Effector memory CD8-positive, alpha-beta T cell (primary cell): Measurements from ENCODE around the gene BBS9.
"Not testable (repeated sequence)": the region's sequence is repeated elsewhere in the genome, so short reads cannot be mapped to it uniquely, and the experiment has no call there.

ENCODE experiments used
- ATAC-seq: fragments of 150-1000 bp; cut with Tn5 transposase; replicated peaks from 2 replicates; pipeline ENCODE4 v1.10.0; 2021; ENCODE audit warnings: mild to moderate bottlenecking, moderate library complexity
- DNase-seq, 3 experiments: peaks; one replicate each; pipeline ENCODE4 v3.0.0; 2021
- H3K27ac Mint-ChIP-seq, 2 donors: one replicate each; pipeline ENCODE4 v1.8.0; 2022; ENCODE audit warnings: mild to moderate bottlenecking in 2 of 2, mixed read lengths in 2 of 2, moderate library complexity in 2 of 2
- H3K27me3 Mint-ChIP-seq, 2 donors: one replicate each; pipeline ENCODE4 v1.8.0; 2022; ENCODE audit warnings: mixed read lengths in 2 of 2
- H3K36me3 Mint-ChIP-seq: one replicate; pipeline ENCODE4 v1.8.0; 2022; ENCODE audit warnings: mild to moderate bottlenecking, moderate library complexity, mixed read lengths; ENCODE audit not compliant: insufficient read depth
- H3K4me1 Mint-ChIP-seq, 2 donors: one replicate each; pipeline ENCODE4 v1.8.0; 2022; ENCODE audit warnings: low read depth in 2 of 2, mixed read lengths in 2 of 2
- H3K4me3 Mint-ChIP-seq, 2 donors: one replicate each; pipeline ENCODE4 v1.8.0; 2022; ENCODE audit warnings: mild to moderate bottlenecking in 2 of 2, mixed read lengths in 2 of 2, moderate library complexity in 2 of 2
- H3K9me3 Mint-ChIP-seq, 2 donors: one replicate each; pipeline ENCODE4 v1.8.0; 2022; ENCODE audit warnings: mixed read lengths in 2 of 2

The BBS9 gene

GRCh38 chr7:33191340-33191739 lies 62.0 kb downstream of the BBS9 start:
- peak in 2 of 3 experiments; percentile 2 to 4 for DNase-seq
- H3K27ac Mint-ChIP-seq = peak overlapping the region; percentile 86 to 93
- H3K4me1 Mint-ChIP-seq = peaks cover 15 to 16% of the 10 kb centered on the region in 2 donors
- ATAC-seq = peak; percentile 79
- no peaks in the 10 kb centered on the region for H3K27me3 Mint-ChIP-seq
- H3K36me3 Mint-ChIP-seq = peaks cover 2% of the 10 kb centered on the region
- H3K4me3 Mint-ChIP-seq = peak overlapping the region; percentile 63 to 70
- no peaks in the 10 kb centered on the region for H3K9me3 Mint-ChIP-seq

DNA sequence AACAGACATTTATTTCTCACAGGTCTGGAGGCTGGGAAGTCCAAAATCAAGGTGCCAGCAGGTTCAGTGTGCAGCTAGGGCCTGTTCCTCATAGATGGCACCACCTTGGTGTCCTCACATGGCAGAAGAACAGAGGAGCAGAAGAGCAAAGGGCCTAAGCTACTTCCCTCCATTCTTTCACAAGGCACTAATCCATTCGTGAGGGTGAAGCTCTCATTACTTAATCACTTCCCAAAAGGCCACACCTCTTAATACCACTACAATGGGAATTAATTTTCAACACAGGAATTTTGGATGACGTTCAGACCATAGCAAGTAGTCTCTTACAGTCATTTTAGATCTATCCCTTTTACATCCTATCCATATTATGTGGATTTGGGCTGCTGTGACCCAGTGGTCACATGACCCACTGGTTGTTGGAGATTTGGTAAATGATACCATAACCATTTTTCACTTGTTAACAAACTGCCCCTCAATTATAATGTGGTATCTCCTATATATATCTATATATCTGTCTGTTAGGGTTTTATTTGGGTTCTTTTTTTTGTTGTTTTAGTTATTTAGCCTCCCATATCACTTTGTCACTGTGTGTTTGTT lies 63.4 kb downstream of the BBS9 start:
- H3K27ac Mint-ChIP-seq = peak overlapping the region in 1 of 2 donors; percentile 36

GRCh38 chr7:33193308-33193864 lies 64.0 kb downstream of the BBS9 start:
- Mint-ChIP-seq H3K27ac (no peak overlapping the region), H3K27me3 (no peaks in the 10 kb centered on the region), H3K4me3 (no peak overlapping the region), H3K4me1 (peaks cover 15 to 20% of the 10 kb centered on the region in 2 donors), H3K36me3 (peaks cover 2% of the 10 kb centered on the region), H3K9me3 (no peaks in the 10 kb centered on the region)
- DNase-seq (no peak), ATAC-seq (no peak)

More for the DNA sequence above, 63.4 kb downstream of the BBS9 start:
- H3K4me3 Mint-ChIP-seq = no peak overlapping the region
- DNase-seq (no peak), ATAC-seq (no peak)
- peaks cover 2% of the 10 kb centered on the region for H3K36me3 Mint-ChIP-seq
- no peaks in the 10 kb centered on the region for H3K9me3 Mint-ChIP-seq
- no peaks in the 10 kb centered on the region for H3K27me3 Mint-ChIP-seq
- H3K4me1 Mint-ChIP-seq = peaks cover 15 to 20% of the 10 kb centered on the region in 2 donors

GRCh38 chr7:33195264-33195663 lies 65.9 kb downstream of the BBS9 start:
- Mint-ChIP-seq H3K36me3 (peaks cover 2% of the 10 kb centered on the region), H3K27ac (no peak overlapping the region), H3K4me3 (no peak overlapping the region), H3K4me1 (peaks cover 15 to 23% of the 10 kb centered on the region in 2 donors), H3K9me3 (no peaks in the 10 kb centered on the region), H3K27me3 (no peaks in the 10 kb centered on the region)
- ATAC-seq (no peak), DNase-seq (no peak)

- no peak overlapping the region for H3K27ac Mint-ChIP-seq
These were observed 66.9 kb downstream of the BBS9 start for GRCh38 chr7:33196221-33196620.

DNA sequence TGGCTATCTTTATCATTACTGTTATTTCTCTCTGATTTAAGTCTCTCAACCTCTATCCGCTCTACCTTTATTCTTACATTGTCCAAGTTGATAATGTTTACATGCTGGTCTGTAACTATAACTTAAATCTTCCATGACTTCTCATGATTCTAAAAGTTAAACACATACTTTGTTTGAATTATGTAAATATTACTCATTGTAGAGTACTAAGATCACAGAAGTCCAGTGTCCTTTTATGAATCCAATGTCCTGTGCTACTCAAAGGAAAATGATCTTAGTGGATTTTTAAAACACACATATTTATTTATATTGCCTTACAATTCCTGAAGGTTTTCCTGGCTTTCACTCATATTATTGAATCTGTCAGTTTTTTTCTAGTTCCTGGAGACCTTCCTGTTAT lies 70.9 kb downstream of the BBS9 start:
- ATAC-seq (no peak), DNase-seq (no peak)
- Mint-ChIP-seq H3K9me3 (no peaks in the 10 kb centered on the region), H3K36me3 (no peaks in the 10 kb centered on the region), H3K27me3 (no peaks in the 10 kb centered on the region), H3K4me3 (no peak overlapping the region), H3K27ac (no peak overlapping the region), H3K4me1 (peaks cover 2 to 11% of the 10 kb centered on the region in 2 donors)

More at GRCh38 chr7:33196221-33196620, 66.9 kb downstream of the BBS9 start:
- Mint-ChIP-seq H3K4me1 (peaks cover 6 to 15% of the 10 kb centered on the region in 2 donors), H3K9me3 (no peaks in the 10 kb centered on the region), H3K4me3 (no peak overlapping the region), H3K27me3 (no peaks in the 10 kb centered on the region), H3K36me3 (peaks cover 2% of the 10 kb centered on the region)
- ATAC-seq (no peak), DNase-seq (no peak)

GRCh38 chr7:33201821-33202220 lies 72.5 kb downstream of the BBS9 start:
- ATAC-seq (no peak), DNase-seq (no peak)
- Mint-ChIP-seq H3K27me3 (no peaks in the 10 kb centered on the region), H3K4me1 (peaks cover 2 to 7% of the 10 kb centered on the region in 2 donors), H3K4me3 (no peak overlapping the region), H3K36me3 (no peaks in the 10 kb centered on the region), H3K9me3 (no peaks in the 10 kb centered on the region), H3K27ac (no peak overlapping the region)

DNA sequence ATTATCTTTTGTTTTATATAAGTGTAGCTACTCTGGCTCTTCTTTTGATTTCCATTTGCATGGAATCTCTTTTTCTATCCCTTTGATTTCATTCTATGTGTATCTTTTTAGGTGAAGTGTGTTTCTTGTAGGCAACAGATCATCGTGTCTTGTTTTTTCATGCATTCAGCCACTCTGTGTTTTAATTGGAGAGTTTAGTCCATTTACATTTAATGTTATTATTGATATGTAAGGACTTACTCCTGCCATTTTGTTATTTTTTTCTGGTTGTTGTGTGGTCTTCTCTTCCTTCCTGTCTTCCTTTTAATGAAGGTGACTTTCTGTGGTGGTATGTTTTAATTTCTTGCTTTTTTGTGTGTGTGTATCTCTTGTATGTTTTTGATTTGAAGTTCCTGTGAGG lies 81.6 kb downstream of the BBS9 start:
- DNase-seq = no peak
- Mint-ChIP-seq H3K36me3 (no peaks in the 10 kb centered on the region), H3K4me3 (no peak overlapping the region), H3K27me3 (no peaks in the 10 kb centered on the region), H3K4me1 (peaks cover 0 to 6% of the 10 kb centered on the region in 2 donors), H3K27ac (no peak overlapping the region), H3K9me3 (peaks cover 11 to 33% of the 10 kb centered on the region in 2 donors)
- no peak for ATAC-seq

DNA sequence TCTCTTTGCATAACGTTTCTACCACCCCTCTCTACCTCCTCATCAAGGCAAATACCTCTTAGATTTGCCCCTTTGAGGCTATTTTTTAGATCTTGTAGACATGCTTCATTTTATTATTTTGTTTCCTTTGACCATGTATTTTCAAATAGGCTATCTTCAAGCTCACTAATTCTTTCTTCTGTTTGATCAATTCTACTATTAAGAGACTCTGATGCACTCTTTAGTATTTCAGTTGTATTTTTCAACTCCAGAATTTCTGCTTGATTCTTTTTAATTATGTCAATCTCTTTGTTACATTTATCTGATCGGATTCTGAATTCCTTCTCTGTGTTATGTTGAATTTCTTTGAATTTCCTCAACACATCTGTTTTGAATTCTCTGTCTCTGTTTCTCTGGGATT lies 82.8 kb downstream of the BBS9 start:
- no peak for ATAC-seq
- H3K27ac Mint-ChIP-seq = no peak overlapping the region
- no peak for DNase-seq
- peaks cover 0 to 6% of the 10 kb centered on the region in 2 donors for H3K4me1 Mint-ChIP-seq
- no peaks in the 10 kb centered on the region for H3K36me3 Mint-ChIP-seq
- H3K9me3 Mint-ChIP-seq = peaks cover 11 to 33% of the 10 kb centered on the region in 2 donors
- H3K4me3 Mint-ChIP-seq = no peak overlapping the region
- no peaks in the 10 kb centered on the region for H3K27me3 Mint-ChIP-seq

DNA sequence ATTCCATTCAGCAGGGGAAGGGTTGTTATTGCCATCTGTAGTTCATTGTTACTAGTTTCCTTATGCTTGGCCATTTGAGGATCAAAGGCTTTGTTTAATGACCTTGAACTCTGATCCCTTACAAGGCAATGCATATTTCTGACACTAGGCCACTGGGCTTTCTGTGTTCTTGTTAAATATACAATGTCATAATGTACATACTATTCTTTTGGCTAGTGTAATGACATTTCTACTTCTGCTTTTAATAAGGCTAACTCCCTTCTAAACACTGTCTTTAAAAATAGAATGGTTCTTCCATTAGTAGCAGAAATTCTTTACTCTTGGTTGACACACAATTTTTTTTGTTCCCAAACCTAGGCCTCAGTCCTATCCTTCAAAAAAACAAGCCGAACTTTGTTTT lies 86.6 kb downstream of the BBS9 start:
- Mint-ChIP-seq H3K27me3 (no peaks in the 10 kb centered on the region), H3K4me1 (peaks cover 0 to 3% of the 10 kb centered on the region in 2 donors), H3K36me3 (no peaks in the 10 kb centered on the region), H3K9me3 (peaks cover 7 to 21% of the 10 kb centered on the region in 2 donors), H3K4me3 (no peak overlapping the region), H3K27ac (no peak overlapping the region)
- no peak for DNase-seq
- ATAC-seq = no peak

- Mint-ChIP-seq H3K4me3 (no peak overlapping the region), H3K36me3 (no peaks in the 10 kb centered on the region), H3K27me3 (no peaks in the 10 kb centered on the region), H3K27ac (no peak overlapping the region), H3K4me1 (no peaks in the 10 kb centered on the region), H3K9me3 (peaks cover 0 to 5% of the 10 kb centered on the region in 2 donors)
- ATAC-seq (no peak), DNase-seq (no peak)
These were observed 88.2 kb downstream of the BBS9 start for GRCh38 chr7:33217595-33217994.

- H3K4me1 Mint-ChIP-seq, DNase-seq, H3K27me3 Mint-ChIP-seq, H3K36me3 Mint-ChIP-seq, H3K9me3 Mint-ChIP-seq, H3K27ac Mint-ChIP-seq, ATAC-seq, H3K4me3 Mint-ChIP-seq: not testable (repeated sequence)
These were observed 89.6 kb downstream of the BBS9 start for GRCh38 chr7:33218841-33219535.

- no peaks in the 10 kb centered on the region for H3K36me3 Mint-ChIP-seq
- ATAC-seq (no peak), DNase-seq (no peak)
- peaks cover 0 to 5% of the 10 kb centered on the region in 2 donors for H3K4me1 Mint-ChIP-seq
- H3K27me3 Mint-ChIP-seq = no peaks in the 10 kb centered on the region
- no peaks in the 10 kb centered on the region for H3K9me3 Mint-ChIP-seq
- no peak overlapping the region for H3K27ac Mint-ChIP-seq
- H3K4me3 Mint-ChIP-seq = no peak overlapping the region
These were observed 90.9 kb downstream of the BBS9 start for GRCh38 chr7:33220231-33220630.

DNA sequence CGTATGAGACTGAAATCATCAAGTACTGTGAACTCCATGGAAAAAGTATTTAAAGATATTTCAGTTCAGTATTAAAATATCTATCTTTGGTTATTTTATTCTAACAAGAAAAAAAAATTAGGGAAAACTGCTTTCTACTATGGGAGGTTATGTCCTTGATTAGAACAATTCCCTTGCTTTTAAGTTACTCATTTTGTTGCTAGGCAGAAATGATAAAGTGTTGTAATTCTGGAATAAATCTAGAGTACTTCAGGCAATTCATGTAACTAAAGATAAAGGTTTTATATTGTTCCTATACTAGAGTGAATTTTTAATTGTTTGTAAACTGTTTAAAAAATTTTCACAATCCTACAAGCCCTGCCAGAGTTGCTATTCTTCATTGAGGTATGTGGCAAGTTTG lies 92.0 kb downstream of the BBS9 start:
- peaks cover 0 to 5% of the 10 kb centered on the region in 2 donors for H3K4me1 Mint-ChIP-seq
- ATAC-seq (no peak), DNase-seq (no peak)
- no peak overlapping the region for H3K4me3 Mint-ChIP-seq
- H3K27ac Mint-ChIP-seq = no peak overlapping the region
- H3K27me3 Mint-ChIP-seq = no peaks in the 10 kb centered on the region
- no peaks in the 10 kb centered on the region for H3K9me3 Mint-ChIP-seq
- H3K36me3 Mint-ChIP-seq = no peaks in the 10 kb centered on the region
